B cell (primary cell): ENCODE data around the gene FCGBP. TPM values are rescaled to one million over a fixed set of nuclear protein-coding genes. Genes with fewer than 3 reads are reported as not detected.
"Not testable (repeated sequence)": the region's sequence is repeated elsewhere in the genome, so short reads cannot be mapped to it uniquely, and the experiment has no call there.

Experiments
- ATAC-seq: fragments of 200-7000 bp; cut with Tn5 transposase; one replicate; pipeline ENCODE4 v1.10.0; 2021; ENCODE audit warnings: low read depth, mild to moderate bottlenecking, moderate number of reproducible peaks, moderate library complexity
- CTCF ChIA-PET: fragments of 350-600 bp; sonication (Branson Sonifier 250); formaldehyde crosslinking; loops from one replicate; lab custom pipeline; 2021; ENCODE audit warnings: antibody characterized with exemption, inconsistent platforms; lab: Charles Lee
- POLR2A ChIA-PET: fragments of 350-600 bp; sonication (Branson Sonifier 250); formaldehyde crosslinking; loops from one replicate; lab custom pipeline; 2021; ENCODE audit warnings: antibody characterized with exemption; lab: Charles Lee
- DNase-seq: peaks from one replicate; pipeline ENCODE4 v3.0.0; 2013
- H2AFZ ChIP-seq: 2 replicates; pipeline ENCODE4 v1.6.1; 2012; ENCODE audit warnings: mild to moderate bottlenecking, low read depth, low read length; ENCODE audit not compliant: insufficient read depth, poor library complexity, severe bottlenecking
- H3K27ac ChIP-seq, 2 donors: 1 replicate in 1 of 2; 2 replicates in 1 of 2; pipeline ENCODE4 v1.5.1; 2012 to 2013; ENCODE audit warnings: low read length in 2 of 2, mild to moderate bottlenecking in 2 of 2, moderate library complexity in 1 of 2
- H3K27me3 ChIP-seq, 4 experiments: fragments of 200-600 bp in 1 of 4; sonication (generic) in 1 of 4; replicated peaks in 1 of 4; 1 replicate in 2 of 4; 2 replicates in 2 of 4; pipeline versions ENCODE4 v1.6.1 to v1.7.0; 2013 to 2016; ENCODE audit warnings: low read length in 3 of 4, mild to moderate bottlenecking in 2 of 4, mixed read lengths in 1 of 4, moderate library complexity in 1 of 4; ENCODE audit not compliant: insufficient read depth in 4 of 4, control insufficient read depth in 3 of 4; ENCODE audit errors: control extremely low read depth in 1 of 4
- H3K36me3 ChIP-seq, 2 experiments: replicated peaks in 1 of 2; 1 replicate in 1 of 2; 2 replicates in 1 of 2; pipeline versions ENCODE4 v1.6.1 to v1.7.1; 2013; ENCODE audit warnings: low read length in 1 of 2; ENCODE audit not compliant: insufficient read depth in 2 of 2, control insufficient read depth in 1 of 2; ENCODE audit errors: control extremely low read depth in 1 of 2, extremely low read depth in 1 of 2
- H3K4me1 ChIP-seq, 2 donors: fragments of 200-600 bp in 1 of 2; sonication (generic) in 1 of 2; 1 replicate in 1 of 2; 2 replicates in 1 of 2; pipeline versions ENCODE4 v1.5.1 to v1.6.1; 2013 to 2017; ENCODE audit warnings: low read length in 2 of 2; ENCODE audit not compliant: control insufficient read depth in 2 of 2, insufficient read depth in 2 of 2
- H3K4me2 ChIP-seq: replicated peaks from 2 replicates; pipeline ENCODE3; 2012; ENCODE audit warnings: mild to moderate bottlenecking, low read depth, low read length; ENCODE audit not compliant: poor library complexity, severe bottlenecking
- H3K4me3 ChIP-seq, 5 experiments: fragments of 200-600 bp in 1 of 5; sonication (generic) in 1 of 5; 1 replicate in 3 of 5; 2 replicates in 2 of 5; pipeline versions ENCODE4 v1.5.1 to v1.7.0; 2011 to 2016; ENCODE audit warnings: low read length in 4 of 5, mild to moderate bottlenecking in 4 of 5, low read depth in 2 of 5, control low read depth in 1 of 5, moderate library complexity in 1 of 5; ENCODE audit not compliant: insufficient read depth in 1 of 5; ENCODE audit errors: control extremely low read depth in 1 of 5, extremely low read depth in 1 of 5
- H3K79me2 ChIP-seq: fragments of 200-600 bp; sonication (generic); one replicate; pipeline ENCODE4 v1.6.0; 2016; ENCODE audit warnings: low read length; ENCODE audit not compliant: control insufficient read depth, insufficient read depth
- H3K9ac ChIP-seq: fragments of 200-600 bp; sonication (generic); 2 replicates; pipeline ENCODE4 v1.6.1; 2017; ENCODE audit warnings: mild to moderate bottlenecking, low read length, moderate library complexity
- H3K9me3 ChIP-seq, 3 donors: one replicate each; pipeline versions ENCODE4 v1.6.1 to v1.7.1; 2013; ENCODE audit warnings: low read length in 2 of 3; ENCODE audit not compliant: control insufficient read depth in 2 of 3, insufficient read depth in 1 of 3; ENCODE audit errors: control extremely low read depth in 1 of 3
- H4K20me1 ChIP-seq: 2 replicates; pipeline ENCODE4 v1.6.0; 2012; ENCODE audit warnings: mild to moderate bottlenecking, low read length; ENCODE audit not compliant: insufficient read depth, control insufficient read depth, poor library complexity, severe bottlenecking
- H3K27ac Mint-ChIP-seq: one replicate; pipeline ENCODE4 v1.8.0; 2021; ENCODE audit warnings: mixed read lengths
- H3K27me3 Mint-ChIP-seq: one replicate; pipeline ENCODE4 v1.8.0; 2021; ENCODE audit warnings: mixed read lengths
- H3K4me1 Mint-ChIP-seq: one replicate; pipeline ENCODE4 v1.8.0; 2021; ENCODE audit warnings: mixed read lengths
- H3K4me3 Mint-ChIP-seq: one replicate; pipeline ENCODE4 v1.8.0; 2021; ENCODE audit warnings: mixed read lengths
- H3K9me3 Mint-ChIP-seq: one replicate; pipeline ENCODE4 v1.8.0; 2022; ENCODE audit warnings: mixed read lengths; ENCODE audit not compliant: insufficient read depth
- WGBS: methylation state at CpG from one replicate; pipeline ENCODE4 v1.1.5; 2013; ENCODE audit warnings: missing lambda C conversion rate; ENCODE audit not compliant: insufficient coverage; 5-methylcytosine and 5-hydroxymethylcytosine counted together
- intact Hi-C: fragments of 100-400 bp; cut with micrococcal nuclease; formaldehyde crosslinking; loops from one replicate; pipeline ENCODE4 v1.10.0; 2022
- polyA plus RNA-seq: library from polyadenylated mRNA; depleted of rRNA; stranded (reverse); fragments of >200 nt; gene quantifications from 2 replicates; pipeline ENCODE4 v1.2.3, GENCODE V29; 2012
- total RNA-seq, 2 donors: library from RNA; stranded (reverse); fragments of 120-200 nt in 1 of 2; gene quantifications; 1 replicate in 1 of 2; 2 replicates in 1 of 2; pipeline versions ENCODE4 v1.2.3 to v1.2.4, GENCODE V29; 2013 to 2022

Gene FCGBP
- total and polyA plus RNA-seq, 2 donors (not counting 1 experiment from before 2014, with no cell fraction given): 5.7 to 22.9 TPM

DNA sequence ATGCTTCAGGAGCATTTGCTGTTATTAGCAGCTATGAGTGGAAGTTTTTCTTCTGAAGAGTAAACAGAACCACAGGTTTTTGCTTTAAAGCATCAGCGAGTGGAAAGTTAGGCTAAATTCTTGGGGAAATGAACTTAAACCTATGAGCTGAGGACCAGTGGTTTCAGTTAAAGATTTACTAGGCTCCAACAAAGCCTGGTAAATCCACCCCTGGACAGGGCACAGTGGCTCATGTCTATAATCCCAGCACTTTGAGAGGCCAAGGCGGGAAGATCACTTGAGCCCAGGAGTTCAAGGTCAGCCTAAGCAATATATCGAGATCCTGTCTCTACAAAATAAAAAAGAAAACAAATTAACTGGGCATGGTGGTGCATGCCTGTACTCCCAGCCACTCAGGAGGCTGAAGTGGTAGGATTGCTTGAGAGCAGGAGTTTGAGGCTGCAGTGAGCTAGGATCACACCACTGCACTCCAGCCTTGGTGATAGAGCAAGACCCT, 46.9 kb downstream of the FCGBP start:
- DNase-seq, H3K27ac ChIP-seq, H3K27me3 Mint-ChIP-seq, H3K4me1 ChIP-seq, H3K4me3 Mint-ChIP-seq, H3K4me2 ChIP-seq, POLR2A ChIA-PET, intact Hi-C loops, H3K9ac ChIP-seq, H3K4me3 ChIP-seq, H3K27ac Mint-ChIP-seq, H3K4me1 Mint-ChIP-seq, H3K9me3 ChIP-seq, H2AFZ ChIP-seq, ATAC-seq, CTCF ChIA-PET, H4K20me1 ChIP-seq, H3K36me3 ChIP-seq, H3K79me2 ChIP-seq, H3K27me3 ChIP-seq, H3K9me3 Mint-ChIP-seq: not testable (repeated sequence)
- WGBS: no CpG with 5 or more reads among the region's 3 CpGs

DNA sequence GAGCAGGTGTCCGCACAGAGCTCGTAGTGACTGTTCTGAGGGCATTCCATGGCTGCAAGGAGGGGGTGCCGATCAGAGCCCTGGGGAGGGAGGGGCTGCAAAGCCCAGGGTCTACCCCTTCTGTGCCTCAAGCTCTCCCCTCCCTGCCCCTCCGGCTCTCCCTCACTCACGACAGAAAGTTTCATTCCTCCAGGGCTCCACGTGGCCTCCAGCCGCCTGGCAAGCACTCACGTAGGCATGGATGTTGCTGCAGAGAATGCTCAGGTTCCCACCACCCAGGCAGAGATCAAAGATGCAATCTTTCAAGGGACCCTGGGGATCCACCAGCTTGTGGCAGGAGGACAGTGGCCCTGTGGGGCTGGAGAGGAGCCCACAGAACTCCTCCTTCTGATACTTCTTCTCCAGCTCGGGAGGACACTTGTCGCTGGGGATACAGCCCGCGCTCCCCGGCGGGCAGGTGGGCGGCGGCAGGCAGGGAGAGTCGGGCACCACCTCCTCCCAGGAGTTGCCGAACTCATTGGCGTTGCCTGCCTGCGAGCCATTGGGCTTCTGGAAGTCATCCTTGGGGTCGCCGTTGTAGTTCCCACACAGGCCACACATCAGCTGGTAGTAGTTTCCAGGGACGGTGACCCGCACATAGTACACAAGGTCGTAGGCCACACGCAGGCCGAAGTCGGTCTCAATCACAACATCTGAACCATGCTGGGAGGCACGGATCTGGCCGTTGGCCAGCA, 48.4 kb downstream of the FCGBP start:
- 88% methylated on average over 4 of the region's 30 CpGs for WGBS
- H3K79me2 ChIP-seq, H3K9ac ChIP-seq, H3K9me3 ChIP-seq, ATAC-seq, intact Hi-C loops, CTCF ChIA-PET, H3K27ac Mint-ChIP-seq, H3K4me1 ChIP-seq, H4K20me1 ChIP-seq, H3K27ac ChIP-seq, H3K4me2 ChIP-seq, H3K27me3 Mint-ChIP-seq, DNase-seq, H3K4me3 Mint-ChIP-seq, H3K9me3 Mint-ChIP-seq, H3K4me1 Mint-ChIP-seq, POLR2A ChIA-PET, H3K27me3 ChIP-seq, H3K36me3 ChIP-seq, H3K4me3 ChIP-seq, H2AFZ ChIP-seq: not testable (repeated sequence)

DNA sequence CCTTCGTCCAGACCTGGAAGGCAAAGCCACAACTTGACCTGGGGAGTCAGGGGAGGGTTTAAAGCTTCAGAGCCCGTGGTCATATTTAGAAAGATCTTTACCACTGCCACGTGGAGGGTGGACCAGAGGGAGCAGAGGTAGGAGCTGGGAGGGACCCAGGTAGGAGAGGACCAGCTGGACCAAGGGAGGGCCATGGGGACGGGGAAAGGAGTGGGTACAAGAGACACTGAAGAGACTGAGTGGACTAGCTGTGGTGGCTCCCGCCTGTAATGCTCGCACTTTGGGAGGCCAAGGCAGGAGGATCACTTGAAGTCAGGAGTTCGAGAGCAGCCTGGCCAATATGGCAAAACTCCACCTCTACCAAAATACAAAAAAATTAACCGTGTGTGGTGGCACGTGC, 49.7 kb downstream of the FCGBP start:
- WGBS: no CpG with 5 or more reads among the region's 9 CpGs
- H3K27me3 Mint-ChIP-seq, H3K79me2 ChIP-seq, H3K4me2 ChIP-seq, H2AFZ ChIP-seq, H3K4me1 ChIP-seq, CTCF ChIA-PET, H3K9ac ChIP-seq, H3K36me3 ChIP-seq, ATAC-seq, H4K20me1 ChIP-seq, H3K4me3 ChIP-seq, DNase-seq, POLR2A ChIA-PET, H3K4me3 Mint-ChIP-seq, H3K27me3 ChIP-seq, H3K27ac Mint-ChIP-seq, H3K27ac ChIP-seq, H3K9me3 ChIP-seq, H3K9me3 Mint-ChIP-seq, H3K4me1 Mint-ChIP-seq: not testable (repeated sequence)
- intact Hi-C loops: loop anchor here (5.0 kb wide), 1 partner anchor 88 kb away; the partner anchor contains the start of gene PSMC4
